A549 (cell line): ENCODE results near the gene CERK.

Experiments
- JUN ChIP-seq, 2 experiments: fragments of >200 bp; sonication (Bioruptor Twin); formaldehyde crosslinking; IDR thresholded peaks; 2 replicates in 1 of 2; 3 replicates in 1 of 2; pipeline ENCODE4 v1.6.1; 2016 to 2017
- KDM1A ChIP-seq: fragments of 200-600 bp; sonication (generic); IDR thresholded peaks from 2 replicates; pipeline ENCODE4 v1.6.1; 2016; ENCODE audit warnings: low read depth, mild to moderate bottlenecking
- MAFK ChIP-seq: fragments of 450-650 bp; IDR thresholded peaks from 2 replicates; pipeline ENCODE4 v1.6.1; 2014; ENCODE audit not compliant: partially characterized antibody
- POLR2A ChIP-seq: IDR thresholded peaks from 2 replicates; pipeline ENCODE4 v1.6.1; 2012; ENCODE audit warnings: mild to moderate bottlenecking, low read length
- TF ChIP-seq, protein P1 (sequence below): fragments of >200 bp; sonication (Bioruptor Twin); formaldehyde crosslinking; IDR thresholded peaks from 3 replicates; pipeline ENCODE4 v1.5.1; 2016

DNA sequence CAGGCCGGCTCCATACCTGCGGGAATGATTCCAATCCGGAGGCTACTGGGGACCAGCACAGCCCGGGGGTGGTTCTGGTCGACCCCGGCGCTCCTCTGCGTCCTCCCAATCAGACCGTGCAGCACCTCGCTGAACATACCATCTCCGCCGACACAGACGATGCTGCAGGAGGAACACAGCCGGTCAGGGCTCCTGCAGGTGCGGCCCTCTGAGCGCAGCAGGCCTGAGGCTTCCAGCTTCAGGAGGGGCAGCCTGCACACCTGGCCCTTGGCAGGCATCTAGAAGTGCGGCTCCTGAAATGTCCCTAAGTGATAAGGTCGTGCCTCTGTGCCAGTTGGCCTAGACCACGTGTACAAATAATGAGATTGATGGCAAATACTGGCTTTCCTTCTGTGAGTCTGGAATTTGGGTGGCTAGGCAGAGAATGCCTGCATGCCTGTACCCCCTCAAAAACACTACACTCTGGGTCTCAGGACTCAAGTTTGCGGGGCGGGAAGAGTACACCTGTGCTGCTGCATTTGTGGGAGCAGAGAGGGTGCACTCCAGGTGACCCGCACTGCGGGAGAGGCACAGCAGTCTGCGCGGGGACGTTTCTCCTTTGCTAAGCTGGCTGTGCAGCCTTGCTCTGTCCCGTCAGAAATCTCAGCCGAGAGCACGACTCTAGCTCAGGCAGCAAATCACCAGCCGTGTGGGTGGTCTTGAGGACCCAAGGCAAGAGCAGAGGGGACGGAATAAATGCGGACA, 30.1 kb downstream of the CERK start:
- TF ChIP-seq JUN (IDR thresholded peaks at IDR 0.05) (no peak), KDM1A (no peak), POLR2A (no peak), MAFK (no peak)
- TF ChIP-seq, protein P1, sequence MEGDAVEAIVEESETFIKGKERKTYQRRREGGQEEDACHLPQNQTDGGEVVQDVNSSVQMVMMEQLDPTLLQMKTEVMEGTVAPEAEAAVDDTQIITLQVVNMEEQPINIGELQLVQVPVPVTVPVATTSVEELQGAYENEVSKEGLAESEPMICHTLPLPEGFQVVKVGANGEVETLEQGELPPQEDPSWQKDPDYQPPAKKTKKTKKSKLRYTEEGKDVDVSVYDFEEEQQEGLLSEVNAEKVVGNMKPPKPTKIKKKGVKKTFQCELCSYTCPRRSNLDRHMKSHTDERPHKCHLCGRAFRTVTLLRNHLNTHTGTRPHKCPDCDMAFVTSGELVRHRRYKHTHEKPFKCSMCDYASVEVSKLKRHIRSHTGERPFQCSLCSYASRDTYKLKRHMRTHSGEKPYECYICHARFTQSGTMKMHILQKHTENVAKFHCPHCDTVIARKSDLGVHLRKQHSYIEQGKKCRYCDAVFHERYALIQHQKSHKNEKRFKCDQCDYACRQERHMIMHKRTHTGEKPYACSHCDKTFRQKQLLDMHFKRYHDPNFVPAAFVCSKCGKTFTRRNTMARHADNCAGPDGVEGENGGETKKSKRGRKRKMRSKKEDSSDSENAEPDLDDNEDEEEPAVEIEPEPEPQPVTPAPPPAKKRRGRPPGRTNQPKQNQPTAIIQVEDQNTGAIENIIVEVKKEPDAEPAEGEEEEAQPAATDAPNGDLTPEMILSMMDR, result no peak
